K562 (cell line): ENCODE data around the gene P2RX1. TPM values are rescaled to one million over a fixed set of nuclear protein-coding genes. Genes with fewer than 3 reads are reported as not detected.

Source experiments
- ATAC-seq: fragments of 200-7000 bp; cut with Tn5 transposase; 3 replicates; pipeline ENCODE4 v1.9.1; 2020; ENCODE audit warnings: moderate library complexity
- BruUV-seq: library from RNA; stranded (reverse); fragments of 400-500 nt; replicated peaks from 2 replicates; lab custom pipeline; 2021; lab: Mats Ljungman, UMichigan
- CTCF ChIA-PET: fragments of 300-600 bp; formaldehyde crosslinking; extraction: SDS; loops from one replicate; lab custom pipeline; 2021; ENCODE audit warnings: low intra/inter-chr PET ratio; lab: Yijun Ruan, JAX
- POLR2A ChIA-PET: fragments of 300-600, 350-650 bp; sonication (Branson Sonifier 250); formaldehyde crosslinking; extraction: SDS; loops from one replicate; lab custom pipeline; 2021; ENCODE audit warnings: antibody characterized with exemption, inconsistent platforms; lab: Yijun Ruan, JAX
- DNase-seq, 4 experiments: peaks; one replicate each; pipeline versions ENCODE4 v3.0.0 to v3.0.0-alpha.2; 2011 to 2018; ENCODE audit warnings: low spot score in 3 of 4, mixed read lengths in 3 of 4; ENCODE audit errors: extremely low read depth in 1 of 4
- FAIRE-seq: peaks from 2 replicates; lab custom pipeline; 2011; peaks lifted over from hg19 to GRCh38; lab: Jason Lieb, UNC
- H2AFZ ChIP-seq: 2 replicates; pipeline ENCODE4 v1.6.0; 2011; ENCODE audit warnings: low read depth, low read length, control low read depth, inconsistent platforms
- H3K27ac ChIP-seq: fragments of 200-600 bp; 3 replicates; pipeline ENCODE4 v1.8.0; 2011; ENCODE audit warnings: low read depth, mild to moderate bottlenecking, control low read depth, inconsistent platforms, low read length, moderate library complexity, mixed read lengths; ENCODE audit errors: extremely low read depth
- H3K27me3 ChIP-seq, 2 experiments: fragments of 300-600 bp in 1 of 2; 2 replicates in 1 of 2; 3 replicates in 1 of 2; pipeline versions ENCODE4 v1.6.0 to v1.8.0; 2011; ENCODE audit warnings: inconsistent platforms in 2 of 2, low read length in 2 of 2, mild to moderate bottlenecking in 1 of 2, mixed read lengths in 1 of 2, moderate library complexity in 1 of 2; ENCODE audit not compliant: control insufficient read depth in 2 of 2, insufficient read depth in 2 of 2
- H3K36me3 ChIP-seq: fragments of 300-600 bp; 3 replicates; pipeline ENCODE4 v1.8.0; 2011; ENCODE audit warnings: mild to moderate bottlenecking, low read length, inconsistent platforms; ENCODE audit not compliant: control insufficient read depth, insufficient read depth
- H3K4me1 ChIP-seq, 2 experiments: fragments of 200-600 bp in 1 of 2; replicated peaks in 1 of 2; 2 replicates in 1 of 2; 3 replicates in 1 of 2; pipeline versions ENCODE4 v1.5.1 to v1.8.0; 2011; ENCODE audit warnings: inconsistent platforms in 2 of 2, low read length in 2 of 2, mild to moderate bottlenecking in 1 of 2, mixed read lengths in 1 of 2, moderate library complexity in 1 of 2; ENCODE audit not compliant: control insufficient read depth in 2 of 2, insufficient read depth in 2 of 2
- H3K4me2 ChIP-seq: 2 replicates; pipeline ENCODE4 v1.6.1; 2011; ENCODE audit warnings: low read length, control low read depth, inconsistent platforms, mixed read lengths; ENCODE audit not compliant: insufficient read depth
- H3K4me3 ChIP-seq: fragments of 200-600 bp; sonication (generic), shearing (Covaris generic); 2 replicates; pipeline ENCODE4 v1.5.1; 2016; ENCODE audit warnings: control low read depth, inconsistent platforms
- H3K79me2 ChIP-seq: fragments of 200-600 bp; 3 replicates; pipeline ENCODE4 v1.8.0; 2011; ENCODE audit warnings: low read length, inconsistent platforms; ENCODE audit not compliant: control insufficient read depth, insufficient read depth
- H3K9ac ChIP-seq, 2 experiments: 2 replicates each; pipeline versions ENCODE4 v1.6.0 to v1.6.1; 2011; ENCODE audit warnings: low read depth in 2 of 2, low read length in 2 of 2, control low read depth in 1 of 2, inconsistent platforms in 1 of 2, mild to moderate bottlenecking in 1 of 2, mixed read lengths in 1 of 2; ENCODE audit not compliant: insufficient read depth in 1 of 2
- H3K9me1 ChIP-seq: one replicate; pipeline ENCODE4 v1.6.0; 2011; ENCODE audit warnings: inconsistent platforms, mild to moderate bottlenecking, low read length, moderate library complexity; ENCODE audit not compliant: control insufficient read depth, insufficient read depth
- H3K9me3 ChIP-seq: replicated peaks from 2 replicates; pipeline ENCODE4 v1.5.1; 2011; ENCODE audit warnings: low read depth, low read length, inconsistent platforms; ENCODE audit not compliant: control insufficient read depth, insufficient read depth
- H4K20me1 ChIP-seq: replicated peaks from 2 replicates; pipeline ENCODE4 v1.6.1; 2011; ENCODE audit warnings: low read length, inconsistent platforms, mixed read lengths; ENCODE audit not compliant: control insufficient read depth, insufficient read depth
- CBX3 ChIP-seq, 2 experiments: IDR thresholded peaks; 1 replicate in 1 of 2; 2 replicates in 1 of 2; pipeline ENCODE4 v1.6.1; 2012; ENCODE audit warnings: inconsistent platforms in 2 of 2, low read length in 2 of 2, borderline replicate concordance in 1 of 2, control low read depth in 1 of 2
- EGR1 ChIP-seq: fragments of 450-650 bp; conservative IDR thresholded peaks from 2 replicates; pipeline ENCODE4 v1.6.1; 2017; ENCODE audit warnings: mild to moderate bottlenecking
- ILF3 ChIP-seq: fragments of 450-650 bp; IDR thresholded peaks from 2 replicates; pipeline ENCODE4 v1.6.1; 2018; ENCODE audit warnings: antibody characterized with exemption, mild to moderate bottlenecking, moderate library complexity, borderline replicate concordance
- NFE2 ChIP-seq: IDR thresholded peaks from 2 replicates; pipeline ENCODE4 v1.6.1; 2014; ENCODE audit warnings: antibody characterized with exemption, low read depth
- NR2C2 ChIP-seq, 2 experiments: fragments of 200-800 bp in 1 of 2; sonication (Bioruptor generic) in 1 of 2; sonication (generic) in 1 of 2; formaldehyde crosslinking in 1 of 2; IDR thresholded peaks; 2 replicates each; pipeline versions ENCODE4 v1.6.1 to v1.8.0; 2016 to 2022; ENCODE audit warnings: mild to moderate bottlenecking in 1 of 2, missing compliant biosample characterization in 1 of 2, missing genetic modification characterization in 1 of 2, missing genetic modification reagents in 1 of 2
- ZBTB7A ChIP-seq: IDR thresholded peaks from 2 replicates; pipeline ENCODE4 v1.6.1; 2011; ENCODE audit warnings: low read depth, mild to moderate bottlenecking, low read length, moderate library complexity, borderline replicate concordance; ENCODE audit not compliant: control insufficient read depth
- ZNF583 ChIP-seq: fragments of 250-450 bp; sonication (Bioruptor Pico); IDR thresholded peaks from 2 replicates; pipeline ENCODE4 v1.4.0; 2020
- ZNF592 ChIP-seq: fragments of 450-650 bp; IDR thresholded peaks from 2 replicates; pipeline ENCODE4 v1.6.1; 2017; ENCODE audit warnings: antibody characterized with exemption, mild to moderate bottlenecking
- WGBS: fragments of 100-300 bp; shearing (Covaris generic); methylation state at CpG from one replicate; pipeline ENCODE4 v1.1.6; 2016; ENCODE audit warnings: low coverage, mixed read lengths; ENCODE audit not compliant: insufficient coverage; ENCODE audit errors: missing lambda C conversion rate; 5-methylcytosine and 5-hydroxymethylcytosine counted together
- in situ Hi-C: fragments of 300-500 bp; cut with MboI; formaldehyde crosslinking; loops from 4 replicates; pipeline ENCODE4 v1.15.0; 2018; ENCODE audit warnings: inconsistent platforms, mixed read lengths
- intact Hi-C: fragments of 100-400 bp; cut with micrococcal nuclease; formaldehyde crosslinking; loops from 2 replicates; pipeline ENCODE4 v1.14.2; 2022
- polyA plus RNA-seq, 8 experiments: library from polyadenylated mRNA; depleted of rRNA in 4 of 8; stranded (reverse) in 5 of 8; unstranded in 3 of 8; fragments of >200 nt; fragmentation: Nextera tagmentation in 2 of 8; fragmentation: Illumina TruSeq in 1 of 8; extraction: Ambion mirVana in 2 of 8; extraction: Trizol in 1 of 8; gene quantifications; 2 replicates each; pipeline versions ENCODE4 v1.2.1 to v1.2.3, GENCODE V29; 2011 to 2014; ENCODE audit warnings: inconsistent platforms in 1 of 8, missing spikeins in 1 of 8
- total RNA-seq, 7 experiments: library from RNA; depleted of rRNA in 6 of 7; stranded (reverse); fragments of >200 nt in 6 of 7; fragmentation: Illumina TruSeq in 2 of 7; extraction: Trizol in 2 of 7; gene quantifications; 2 replicates each; pipeline versions ENCODE4 v1.2.1 to v1.2.3, GENCODE V29; 2011 to 2021; ENCODE audit warnings: low replicate concordance in 1 of 7
- TF ChIP-seq, protein P1 (sequence below): fragments of 250-450 bp; sonication (Bioruptor Pico); IDR thresholded peaks from 2 replicates; pipeline ENCODE4 v1.5.1; 2021; ENCODE audit warnings: mild to moderate bottlenecking
- TF ChIP-seq, protein P2 (sequence below), 2 experiments: fragments of 450-650 bp in 1 of 2; sonication (generic) in 1 of 2; formaldehyde crosslinking in 1 of 2; IDR thresholded peaks in 1 of 2; conservative IDR thresholded peaks in 1 of 2; 2 replicates each; pipeline versions ENCODE4 v1.6.1 to v1.8.1; 2016 to 2023; ENCODE audit warnings: mild to moderate bottlenecking in 2 of 2, moderate library complexity in 2 of 2, inconsistent platforms in 1 of 2, missing genetic modification reagents in 1 of 2

P2RX1 gene
- total and polyA plus RNA-seq, 9 of the 15 experiments (the other 6 are each of a cell fraction or from before 2014, with no cell fraction given), result 0.27 to 20.3 (median 10.3) TPM

- no peak for ATAC-seq
- Histone ChIP-seq H2AFZ (no peak overlapping the region), H3K79me2 (peaks cover 36% of the 10 kb centered on the region), H3K9me3 (no peaks in the 10 kb centered on the region), H3K27me3 (no peaks in the 10 kb centered on the region), H3K4me1 (peaks cover 33 to 75% of the 10 kb centered on the region in 2 experiments), H3K4me2 (no peak overlapping the region), H4K20me1 (no peaks in the 10 kb centered on the region), H3K9ac (peak overlapping the region in 1 of 2 experiments; percentile 92; a peak in 3 of 4 replicates), H3K9me1 (no peaks in the 10 kb centered on the region), H3K36me3 (no peaks in the 10 kb centered on the region), H3K27ac (no peak overlapping the region; the same call in 2 of the 3 replicates), H3K4me3 (no peak overlapping the region)
- in situ Hi-C loops, result no loop called here
- ChIA-PET POLR2A (interaction anchor here (0.9 to 1.1 kb wide), 3 partner anchors 11 to 34 kb away, joined by 3 to 4 read pairs (median 3); no protein-coding TSS in a partner anchor), CTCF (no interaction called here)
- intact Hi-C loops, result no loop called here
- DNase-seq, result peak in 3 of 4 experiments; percentile 21 to 30 (median 24)
- WGBS, result 53% methylated on average over 17 of the region's 22 CpGs
- BruUV-seq, result no TSS peak
- FAIRE-seq, result no peak
- TF ChIP-seq ILF3, result no peak
- peak; percentile 47; the same call in 1 of the 2 replicates for TF ChIP-seq NFE2
- TF ChIP-seq, protein P1, sequence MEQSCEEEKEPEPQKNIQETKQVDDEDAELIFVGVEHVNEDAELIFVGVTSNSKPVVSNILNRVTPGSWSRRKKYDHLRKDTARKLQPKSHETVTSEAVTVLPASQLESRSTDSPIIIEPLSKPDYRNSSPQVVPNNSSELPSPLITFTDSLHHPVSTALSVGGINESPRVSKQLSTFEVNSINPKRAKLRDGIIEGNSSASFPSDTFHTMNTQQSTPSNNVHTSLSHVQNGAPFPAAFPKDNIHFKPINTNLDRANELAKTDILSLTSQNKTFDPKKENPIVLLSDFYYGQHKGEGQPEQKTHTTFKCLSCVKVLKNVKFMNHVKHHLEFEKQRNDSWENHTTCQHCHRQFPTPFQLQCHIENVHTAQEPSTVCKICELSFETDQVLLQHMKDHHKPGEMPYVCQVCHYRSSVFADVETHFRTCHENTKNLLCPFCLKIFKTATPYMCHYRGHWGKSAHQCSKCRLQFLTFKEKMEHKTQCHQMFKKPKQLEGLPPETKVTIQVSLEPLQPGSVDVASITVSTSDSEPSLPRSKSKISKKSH (CRISPR knock-in tag), result no peak
- TF ChIP-seq, protein P2, sequence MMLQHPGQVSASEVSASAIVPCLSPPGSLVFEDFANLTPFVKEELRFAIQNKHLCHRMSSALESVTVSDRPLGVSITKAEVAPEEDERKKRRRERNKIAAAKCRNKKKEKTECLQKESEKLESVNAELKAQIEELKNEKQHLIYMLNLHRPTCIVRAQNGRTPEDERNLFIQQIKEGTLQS (IDR thresholded peaks at IDR 0.05), result peak; percentile 44; the same call in 1 of the 2 replicates
- TF ChIP-seq, protein P2 (CRISPR knock-in tag; conservative IDR thresholded peaks at IDR 0.05), result no peak
- TF ChIP-seq ZNF592, result 0 out of 2 replicates have a peak, but pooled peaks have one; percentile 15
- TF ChIP-seq CBX3 (IDR thresholded peaks at IDR 0.05; ENCODE audit: borderline replicate concordance in 1 of 2, low read length in 2 of 2), result no peak
- no peak for TF ChIP-seq ZNF583 (CRISPR knock-in tag)
- TF ChIP-seq NR2C2 (CRISPR knock-in tag; IDR thresholded peaks at IDR 0.05), result no peak
- TF ChIP-seq NR2C2 (tag; IDR thresholded peaks at IDR 0.05), result no peak
- TF ChIP-seq EGR1, result peak; percentile 48; the same call in 1 of the 2 replicates
- TF ChIP-seq ZBTB7A, result 0 out of 2 replicates have a peak, but pooled peaks have one; percentile 16
Measured at GRCh38 chr17:3890082-3890877, 26.0 kb downstream of the P2RX1 start.
